Measurements from ENCODE around the gene MYOM1.

The MYOM1 gene

DNA sequence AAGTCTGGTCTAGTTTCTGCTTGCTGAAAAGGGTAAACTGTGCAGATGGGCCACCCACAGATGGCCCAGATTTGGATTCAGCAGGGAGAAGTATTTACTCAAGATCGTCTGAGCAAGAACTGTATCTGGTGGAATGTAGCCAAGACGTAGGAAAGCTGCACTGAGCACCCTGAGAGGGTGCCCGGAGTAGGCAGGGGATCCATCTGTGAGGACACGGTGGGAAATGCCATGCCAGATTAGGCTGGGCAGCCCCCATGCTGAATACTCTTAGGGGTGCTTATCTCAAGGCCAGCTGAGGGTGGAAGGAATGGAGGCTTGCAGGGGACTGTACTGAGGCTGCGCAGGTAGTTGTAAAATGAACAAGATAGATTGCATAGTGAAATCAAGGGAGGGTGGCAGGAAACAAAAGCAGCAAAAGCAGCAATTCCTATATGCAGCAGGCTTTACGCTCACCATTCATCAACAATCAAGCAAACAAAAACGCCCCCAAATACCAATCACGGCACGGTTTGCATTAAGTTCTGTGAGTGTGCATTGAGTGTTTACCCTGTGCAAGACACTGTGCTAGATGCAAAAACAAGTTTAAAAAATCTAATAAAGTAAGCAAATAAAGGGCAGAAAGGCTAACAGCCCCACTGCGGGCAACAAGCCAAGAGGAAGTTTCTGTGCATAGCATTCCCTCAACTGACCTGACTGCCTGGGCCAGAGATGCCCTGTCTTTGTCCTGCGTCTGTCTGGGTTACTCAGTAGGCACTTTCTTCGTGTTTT, 174.7 kb downstream of the MYOM1 start:
- no peaks in the 10 kb centered on the region for H3K36me3 ChIP-seq (ENCODE audit: control insufficient read depth, insufficient read depth, low read length)
- H3K27me3 ChIP-seq (replicated peaks; ENCODE audit: control insufficient read depth, insufficient read depth, low read length), result no peaks in the 10 kb centered on the region
- TF ChIP-seq, protein P1, sequence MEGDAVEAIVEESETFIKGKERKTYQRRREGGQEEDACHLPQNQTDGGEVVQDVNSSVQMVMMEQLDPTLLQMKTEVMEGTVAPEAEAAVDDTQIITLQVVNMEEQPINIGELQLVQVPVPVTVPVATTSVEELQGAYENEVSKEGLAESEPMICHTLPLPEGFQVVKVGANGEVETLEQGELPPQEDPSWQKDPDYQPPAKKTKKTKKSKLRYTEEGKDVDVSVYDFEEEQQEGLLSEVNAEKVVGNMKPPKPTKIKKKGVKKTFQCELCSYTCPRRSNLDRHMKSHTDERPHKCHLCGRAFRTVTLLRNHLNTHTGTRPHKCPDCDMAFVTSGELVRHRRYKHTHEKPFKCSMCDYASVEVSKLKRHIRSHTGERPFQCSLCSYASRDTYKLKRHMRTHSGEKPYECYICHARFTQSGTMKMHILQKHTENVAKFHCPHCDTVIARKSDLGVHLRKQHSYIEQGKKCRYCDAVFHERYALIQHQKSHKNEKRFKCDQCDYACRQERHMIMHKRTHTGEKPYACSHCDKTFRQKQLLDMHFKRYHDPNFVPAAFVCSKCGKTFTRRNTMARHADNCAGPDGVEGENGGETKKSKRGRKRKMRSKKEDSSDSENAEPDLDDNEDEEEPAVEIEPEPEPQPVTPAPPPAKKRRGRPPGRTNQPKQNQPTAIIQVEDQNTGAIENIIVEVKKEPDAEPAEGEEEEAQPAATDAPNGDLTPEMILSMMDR (IDR thresholded peaks at IDR 0.05; ENCODE audit: insufficient read depth, low read length, poor library complexity, severe bottlenecking), result no peak
- no peak overlapping the region for H3K4me3 ChIP-seq (replicated peaks; ENCODE audit: low read depth, low read length)
- DNase-seq (ENCODE audit: extremely low read depth, insufficient read length), result no peak

DNA sequence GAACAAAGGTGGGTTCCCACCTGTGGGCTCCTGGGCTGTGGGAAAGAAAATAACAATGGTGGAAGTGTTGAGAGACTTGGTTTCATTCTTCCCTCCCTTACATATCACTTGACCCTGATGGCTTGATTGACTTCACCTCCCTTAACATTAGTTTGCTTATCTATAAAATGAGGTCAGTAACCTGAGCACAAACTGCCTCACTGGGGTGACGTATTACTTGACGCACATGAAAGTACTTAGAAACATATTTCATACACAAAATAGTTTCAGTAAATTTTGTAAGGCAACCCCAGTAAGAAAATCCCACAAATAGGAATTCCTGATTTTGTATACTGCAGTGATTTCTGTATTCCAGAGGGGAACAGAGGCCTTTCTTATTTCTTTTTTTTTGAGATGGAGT, 177.4 kb downstream of the MYOM1 start:
- H3K36me3 ChIP-seq (ENCODE audit: control insufficient read depth, insufficient read depth, low read length), result no peaks in the 10 kb centered on the region
- H3K4me3 ChIP-seq (replicated peaks; ENCODE audit: low read depth, low read length), result no peak overlapping the region
- TF ChIP-seq, protein P1 (IDR thresholded peaks at IDR 0.05; ENCODE audit: insufficient read depth, low read length, poor library complexity, severe bottlenecking), result no peak
- H3K27me3 ChIP-seq (replicated peaks; ENCODE audit: control insufficient read depth, insufficient read depth, low read length), result no peaks in the 10 kb centered on the region
- DNase-seq (ENCODE audit: extremely low read depth, insufficient read length), result no peak

DNA sequence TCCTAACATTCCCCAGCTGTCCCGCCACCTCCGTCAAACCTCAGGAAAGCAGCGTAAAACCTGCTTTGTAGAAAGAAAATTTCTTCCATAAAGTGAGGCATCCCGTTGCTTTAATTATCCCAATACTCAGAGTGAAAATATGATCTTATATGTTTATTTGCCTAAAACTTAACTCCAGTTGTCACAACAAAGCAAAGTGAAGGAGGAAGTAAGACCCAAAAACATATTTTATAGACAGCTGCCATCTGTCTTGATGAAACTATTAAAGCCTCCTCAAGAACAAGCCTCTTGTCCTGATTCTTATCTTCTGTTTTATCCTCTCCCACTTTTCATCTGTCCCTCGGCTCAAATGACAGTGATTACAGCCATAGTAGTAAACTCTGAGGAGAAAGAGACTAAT, 177.9 kb downstream of the MYOM1 start:
- no peaks in the 10 kb centered on the region for H3K27me3 ChIP-seq (replicated peaks; ENCODE audit: control insufficient read depth, insufficient read depth, low read length)
- no peaks in the 10 kb centered on the region for H3K36me3 ChIP-seq (ENCODE audit: control insufficient read depth, insufficient read depth, low read length)
- no peak for DNase-seq (ENCODE audit: extremely low read depth, insufficient read length)
- H3K4me3 ChIP-seq (replicated peaks; ENCODE audit: low read depth, low read length), result no peak overlapping the region
- TF ChIP-seq, protein P1 (IDR thresholded peaks at IDR 0.05; ENCODE audit: insufficient read depth, low read length, poor library complexity, severe bottlenecking), result no peak

DNA sequence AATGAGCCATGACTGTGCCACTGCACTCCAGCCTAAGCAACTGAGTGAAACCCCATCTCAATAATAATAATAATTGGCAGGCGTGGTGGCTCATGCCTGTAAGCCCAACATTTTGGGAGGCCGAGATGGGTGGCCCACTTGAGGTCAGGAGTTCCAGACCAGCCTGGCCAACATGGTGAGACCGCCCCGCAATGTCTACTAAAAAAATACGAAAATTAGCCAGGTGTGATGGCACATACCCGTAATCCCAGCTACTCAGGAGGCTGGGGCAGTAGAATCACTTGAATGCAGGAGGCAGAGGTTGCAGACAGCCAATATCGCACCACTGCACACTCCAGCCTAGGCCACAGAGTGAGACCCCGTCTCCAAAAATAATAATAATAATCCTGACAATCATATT, 178.9 kb downstream of the MYOM1 start:
- TF ChIP-seq, protein P1 (IDR thresholded peaks at IDR 0.05; ENCODE audit: insufficient read depth, low read length, poor library complexity, severe bottlenecking), result no peak

DNA sequence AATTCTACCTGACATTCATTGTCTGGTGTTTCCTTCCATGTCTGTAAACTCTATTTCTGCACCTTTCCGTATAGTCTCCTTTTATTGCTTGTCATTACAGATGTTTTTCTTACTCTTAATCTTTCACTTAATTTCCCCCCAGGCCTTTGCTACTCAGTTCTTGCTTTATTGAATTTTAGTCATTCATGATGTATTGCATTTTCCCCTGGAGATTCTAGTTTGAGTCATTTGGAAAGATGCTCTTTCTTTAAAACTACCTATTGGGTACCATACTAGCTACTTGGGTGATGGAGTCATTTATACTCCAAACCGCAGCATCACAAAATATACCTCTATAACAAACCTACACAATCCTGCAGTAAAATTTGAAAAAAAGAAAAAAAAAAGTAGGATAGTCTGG, 179.6 kb downstream of the MYOM1 start:
- H3K4me3 ChIP-seq (replicated peaks; ENCODE audit: low read depth, low read length), result no peak overlapping the region
- no peaks in the 10 kb centered on the region for H3K27me3 ChIP-seq (replicated peaks; ENCODE audit: control insufficient read depth, insufficient read depth, low read length)
- TF ChIP-seq, protein P1 (IDR thresholded peaks at IDR 0.05; ENCODE audit: insufficient read depth, low read length, poor library complexity, severe bottlenecking), result no peak
- no peak for DNase-seq (ENCODE audit: extremely low read depth, insufficient read length)
- H3K36me3 ChIP-seq (ENCODE audit: control insufficient read depth, insufficient read depth, low read length), result no peaks in the 10 kb centered on the region

More for the DNA sequence above, 178.9 kb downstream of the MYOM1 start:
- H3K4me3 ChIP-seq (replicated peaks; ENCODE audit: low read depth, low read length), result no peak overlapping the region
- no peak for DNase-seq (ENCODE audit: extremely low read depth, insufficient read length)
- no peaks in the 10 kb centered on the region for H3K27me3 ChIP-seq (replicated peaks; ENCODE audit: control insufficient read depth, insufficient read depth, low read length)
- no peaks in the 10 kb centered on the region for H3K36me3 ChIP-seq (ENCODE audit: control insufficient read depth, insufficient read depth, low read length)
